T-helper 22 cell (primary cell): Measurements from ENCODE around the gene ZNF385C.
"Not testable (repeated sequence)": the region's sequence is repeated elsewhere in the genome, so short reads cannot be mapped to it uniquely, and the experiment has no call there.

ENCODE experiments used
- DNase-seq: peaks from one replicate; pipeline ENCODE4 v3.0.0-alpha.2; 2020; ENCODE audit warnings: low read depth

Gene ZNF385C

GRCh38 chr17:42050393-42051012 is 47.8 kb downstream of the ZNF385C start, which contains the start of gene C17orf113:
Gene C17orf113, minus strand, starts transcription at chr17:42050601. Its CDS starts 7,225 bp downstream, at chr17:42043376.
- DNase-seq = peak; percentile 13

- no peak for DNase-seq
Observed at GRCh38 chr17:42049834-42050392, 48.4 kb downstream of the ZNF385C start.

GRCh38 chr17:42047343-42047742 is 50.9 kb downstream of the ZNF385C start:
- no peak for DNase-seq

GRCh38 chr17:42045719-42046118 is 52.6 kb downstream of the ZNF385C start:
- no peak for DNase-seq

GRCh38 chr17:42042598-42043319 is 55.5 kb downstream of the ZNF385C start:
- no peak for DNase-seq

- DNase-seq = no peak
Observed at GRCh38 chr17:42041619-42042018, 56.7 kb downstream of the ZNF385C start.

- no peak for DNase-seq
Observed at GRCh38 chr17:42040818-42041217, 57.5 kb downstream of the ZNF385C start.

- no peak for DNase-seq
Observed at GRCh38 chr17:42039794-42040763, 58.2 kb downstream of the ZNF385C start.

- no peak for DNase-seq
Observed at GRCh38 chr17:42038221-42038973, 59.9 kb downstream of the ZNF385C start.

GRCh38 chr17:42034059-42034458 is 64.2 kb downstream of the ZNF385C start:
- DNase-seq = no peak

GRCh38 chr17:42031584-42031983 is 66.7 kb downstream of the ZNF385C start:
- DNase-seq = no peak

- DNase-seq = no peak
Observed at GRCh38 chr17:42028791-42029127, 69.5 kb downstream of the ZNF385C start.

GRCh38 chr17:42027961-42028790 is 70.1 kb downstream of the ZNF385C start:
- no peak for DNase-seq

GRCh38 chr17:42027590-42027889 is 70.7 kb downstream of the ZNF385C start:
- DNase-seq = no peak

GRCh38 chr17:42026857-42027589 is 71.2 kb downstream of the ZNF385C start:
- no peak for DNase-seq

GRCh38 chr17:42025936-42026335 is 72.3 kb downstream of the ZNF385C start:
- no peak for DNase-seq

- DNase-seq = no peak
Observed at GRCh38 chr17:42025191-42025579, 73.1 kb downstream of the ZNF385C start.

- DNase-seq = no peak
Observed at GRCh38 chr17:42023524-42024349, 74.5 kb downstream of the ZNF385C start.

GRCh38 chr17:42020845-42021244 is 77.4 kb downstream of the ZNF385C start:
- DNase-seq = not testable (repeated sequence)
